ENCODE measurements around the gene TM7SF3.

The TM7SF3 gene

GRCh38 chr12:26987634-26988424, 26.4 kb downstream of the TM7SF3 start:
- no peak overlapping the region for H3K4me3 ChIP-seq (ENCODE audit: control insufficient read depth, low read depth, low read length)
- TF ChIP-seq CTCF (IDR thresholded peaks at IDR 0.05; ENCODE audit: control insufficient read depth, insufficient read depth, low read depth, low read length, missing control alignments): no peak
- no peak for DNase-seq (ENCODE audit: low read depth)

GRCh38 chr12:26982866-26983265, 31.3 kb downstream of the TM7SF3 start:
- TF ChIP-seq CTCF (IDR thresholded peaks at IDR 0.05; ENCODE audit: control insufficient read depth, insufficient read depth, low read depth, low read length, missing control alignments): no peak
- DNase-seq (ENCODE audit: low read depth): no peak
- H3K4me3 ChIP-seq (ENCODE audit: control insufficient read depth, low read depth, low read length): no peak overlapping the region

GRCh38 chr12:26979733-26980132, 34.5 kb downstream of the TM7SF3 start:
- no peak overlapping the region for H3K4me3 ChIP-seq (ENCODE audit: control insufficient read depth, low read depth, low read length)
- no peak for TF ChIP-seq CTCF (IDR thresholded peaks at IDR 0.05; ENCODE audit: control insufficient read depth, insufficient read depth, low read depth, low read length, missing control alignments)
- DNase-seq (ENCODE audit: low read depth): no peak

- H3K4me3 ChIP-seq (ENCODE audit: control insufficient read depth, low read depth, low read length): no peak overlapping the region
- TF ChIP-seq CTCF (IDR thresholded peaks at IDR 0.05; ENCODE audit: control insufficient read depth, insufficient read depth, low read depth, low read length, missing control alignments): no peak
- DNase-seq (ENCODE audit: low read depth): no peak
Observed at GRCh38 chr12:26978801-26979200, 35.4 kb downstream of the TM7SF3 start.

GRCh38 chr12:26976687-26977086, 37.5 kb downstream of the TM7SF3 start:
- H3K4me3 ChIP-seq (ENCODE audit: control insufficient read depth, low read depth, low read length): no peak overlapping the region
- TF ChIP-seq CTCF (IDR thresholded peaks at IDR 0.05; ENCODE audit: control insufficient read depth, insufficient read depth, low read depth, low read length, missing control alignments): no peak
- DNase-seq (ENCODE audit: low read depth): no peak

- no peak overlapping the region for H3K4me3 ChIP-seq (ENCODE audit: control insufficient read depth, low read depth, low read length)
- DNase-seq (ENCODE audit: low read depth): no peak
- no peak for TF ChIP-seq CTCF (IDR thresholded peaks at IDR 0.05; ENCODE audit: control insufficient read depth, insufficient read depth, low read depth, low read length, missing control alignments)
Observed at GRCh38 chr12:26971963-26972362, 42.2 kb downstream of the TM7SF3 start.

All from AG09309 (cell line).